NCI-H2107 (cell line): Measurements from ENCODE around the gene EVI5.
"Not testable (repeated sequence)": the region's sequence is repeated elsewhere in the genome, so short reads cannot be mapped to it uniquely, and the experiment has no call there.

Experiments
- DNase-seq: peaks from one replicate; lab custom pipeline; 2025; lab: John Stamatoyannopoulos, UW

The EVI5 gene

GRCh38 chr1:92791487-92792066, 6.7 kb upstream of the EVI5 start:
- DNase-seq, result peak; percentile 44

- no peak for DNase-seq
These were observed 6.0 kb upstream of the EVI5 start for GRCh38 chr1:92790867-92791266.

DNA sequence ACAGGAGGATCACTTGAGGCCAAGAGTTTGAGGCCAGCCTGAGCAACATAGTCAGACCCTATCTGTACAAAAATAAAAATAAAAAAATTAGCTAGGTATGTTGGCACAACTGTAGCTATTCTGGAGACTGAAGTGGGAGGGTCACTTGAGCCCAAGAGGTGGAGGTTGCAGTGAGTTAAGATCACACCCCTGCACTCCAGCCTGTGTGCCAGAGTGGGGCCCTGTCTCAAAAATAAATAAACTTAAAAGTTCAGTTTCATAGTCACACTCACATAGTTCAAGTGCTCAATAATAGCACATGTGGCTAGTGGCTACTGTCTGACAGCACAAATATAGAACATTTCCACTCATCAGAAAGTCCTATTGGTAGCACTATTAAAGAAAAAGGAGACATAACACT, 5.2 kb upstream of the EVI5 start:
- no peak for DNase-seq

GRCh38 chr1:92786111-92786901, 1.4 kb upstream of the EVI5 start:
- DNase-seq, result no peak

DNA sequence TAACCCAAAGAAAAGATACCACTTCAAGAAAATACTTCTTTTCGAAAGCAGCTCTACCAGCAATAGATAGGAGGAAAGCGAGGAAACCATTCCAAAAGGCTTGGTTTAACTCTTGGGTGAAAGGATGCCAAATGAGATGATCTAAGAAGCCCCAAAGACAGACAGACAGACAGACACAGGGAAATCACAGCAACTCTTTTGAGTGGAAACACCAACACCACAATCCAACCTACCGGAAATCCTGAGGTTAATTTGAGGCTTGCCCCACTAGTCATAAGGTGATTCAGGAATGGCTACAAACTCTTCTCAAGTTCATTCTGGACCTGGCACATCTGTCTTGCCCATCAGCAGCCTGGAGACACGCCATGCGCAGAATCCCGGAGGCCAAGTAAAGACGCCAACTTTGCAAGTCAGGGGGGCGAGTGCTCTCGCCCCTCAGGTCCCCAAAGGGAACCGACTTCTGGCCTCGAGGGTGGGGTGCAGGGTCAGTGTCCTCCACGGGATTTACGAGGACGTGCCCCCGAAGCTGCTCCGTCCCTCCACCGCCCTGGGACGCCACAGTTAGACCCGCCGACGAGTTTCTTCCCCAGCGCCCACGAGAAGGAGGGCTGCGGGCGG, 778 bp downstream of the EVI5 start:
- DNase-seq, result no peak

- DNase-seq, result not testable (repeated sequence)
These were observed 1.4 kb downstream of the EVI5 start for GRCh38 chr1:92783550-92783949.

- no peak for DNase-seq
These were observed 6.5 kb downstream of the EVI5 start for GRCh38 chr1:92778376-92778775.

DNA sequence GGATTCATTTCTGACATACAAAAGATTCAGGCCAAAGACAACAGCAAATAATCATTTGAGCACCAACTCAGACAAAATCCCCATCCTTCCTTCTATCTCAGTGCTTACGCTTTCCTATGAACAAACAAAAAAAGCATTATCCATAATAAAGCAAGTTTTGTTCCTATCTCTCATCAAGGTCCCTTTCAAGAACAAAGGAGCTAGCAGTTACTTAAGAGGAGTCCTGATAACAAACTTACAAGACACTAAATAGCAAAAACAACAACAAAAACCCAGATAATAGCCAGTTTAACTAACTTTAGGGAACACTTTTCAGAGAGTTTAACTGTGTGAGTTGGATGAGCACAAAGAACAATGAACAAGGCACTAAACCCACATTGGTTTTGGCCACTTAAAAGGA, 10.5 kb downstream of the EVI5 start:
- no peak for DNase-seq

DNA sequence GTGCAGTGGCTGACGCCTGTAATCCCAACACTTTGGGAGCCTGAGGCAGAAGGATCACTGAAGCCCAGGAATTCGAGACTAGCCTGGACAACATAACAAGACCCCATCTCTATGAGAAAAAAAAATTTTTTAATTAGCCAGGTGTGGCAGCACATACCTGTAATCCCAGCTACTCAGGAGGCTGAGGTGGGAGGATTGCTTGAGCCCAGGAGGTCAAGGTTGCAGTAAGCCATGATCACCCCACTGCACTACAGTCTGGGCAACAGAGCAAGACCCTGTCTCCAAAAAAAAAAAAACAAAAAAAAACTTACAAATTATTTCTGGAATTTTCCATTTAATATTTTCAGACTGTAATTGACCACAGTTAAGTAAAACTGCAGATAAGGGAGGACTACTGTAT, 11.2 kb downstream of the EVI5 start:
- not testable (repeated sequence) for DNase-seq

- DNase-seq, result no peak
These were observed 15.1 kb downstream of the EVI5 start for GRCh38 chr1:92769856-92770255.

GRCh38 chr1:92768915-92769314, 16.0 kb downstream of the EVI5 start:
- DNase-seq, result no peak

DNA sequence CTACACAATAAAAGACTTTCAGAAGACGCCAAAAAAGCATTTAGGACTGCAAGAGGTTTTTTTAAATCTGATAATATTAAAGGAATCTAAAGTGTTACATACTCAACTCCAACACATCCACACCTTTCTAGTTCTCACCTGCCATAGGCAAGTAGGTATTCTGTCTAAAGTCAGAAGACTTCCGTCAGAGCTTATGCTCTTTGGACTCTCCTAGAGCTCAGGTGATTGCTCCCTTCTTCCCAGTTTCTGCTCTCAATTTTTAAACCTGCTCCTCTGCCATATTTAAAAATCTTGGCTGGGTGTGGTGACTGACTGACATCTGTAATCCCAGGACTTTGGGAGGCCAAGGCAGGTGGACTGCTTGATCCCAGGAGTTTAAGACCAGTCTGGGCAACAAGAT, 16.6 kb downstream of the EVI5 start:
- no peak for DNase-seq

- no peak for DNase-seq
These were observed 20.8 kb downstream of the EVI5 start for GRCh38 chr1:92764116-92764515.

DNA sequence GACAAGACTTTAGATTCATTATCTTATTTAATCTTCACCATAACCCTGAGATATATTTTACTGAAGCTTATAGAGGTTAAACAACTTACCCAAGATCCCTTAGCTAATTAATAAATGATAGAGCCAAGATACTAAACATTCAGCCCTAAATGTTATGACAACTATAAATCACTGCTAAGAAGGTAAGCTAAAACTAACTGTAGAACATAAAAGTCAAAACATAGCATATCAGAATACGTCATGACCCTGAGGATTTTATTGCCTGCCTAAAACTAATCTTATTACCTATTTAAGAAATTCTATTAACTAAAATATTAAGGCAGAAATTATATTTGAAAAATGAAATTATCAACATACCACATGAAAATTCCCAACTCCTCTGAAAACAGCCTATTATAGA, 22.6 kb downstream of the EVI5 start:
- DNase-seq, result no peak

- no peak for DNase-seq
These were observed 25.5 kb downstream of the EVI5 start for GRCh38 chr1:92759361-92759760.

DNA sequence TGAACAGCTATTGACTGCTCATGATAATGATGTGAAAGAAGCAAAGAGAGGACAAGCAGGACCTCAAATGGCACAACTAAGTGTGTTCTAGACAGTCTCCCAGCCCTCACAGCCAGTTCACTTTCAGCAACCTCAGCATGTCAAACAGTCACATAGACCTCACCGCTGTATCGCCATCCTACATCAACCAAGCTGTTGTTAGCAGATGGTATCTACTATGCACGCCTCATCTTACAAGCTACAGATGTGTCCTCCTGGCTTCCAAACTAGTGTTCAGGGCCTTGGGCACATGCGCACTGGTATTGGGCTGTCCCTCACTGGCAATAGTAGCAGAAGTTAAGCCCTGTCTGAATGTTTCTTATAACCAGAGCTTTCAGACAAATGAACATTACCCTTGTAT, 28.4 kb downstream of the EVI5 start:
- DNase-seq, result no peak

DNA sequence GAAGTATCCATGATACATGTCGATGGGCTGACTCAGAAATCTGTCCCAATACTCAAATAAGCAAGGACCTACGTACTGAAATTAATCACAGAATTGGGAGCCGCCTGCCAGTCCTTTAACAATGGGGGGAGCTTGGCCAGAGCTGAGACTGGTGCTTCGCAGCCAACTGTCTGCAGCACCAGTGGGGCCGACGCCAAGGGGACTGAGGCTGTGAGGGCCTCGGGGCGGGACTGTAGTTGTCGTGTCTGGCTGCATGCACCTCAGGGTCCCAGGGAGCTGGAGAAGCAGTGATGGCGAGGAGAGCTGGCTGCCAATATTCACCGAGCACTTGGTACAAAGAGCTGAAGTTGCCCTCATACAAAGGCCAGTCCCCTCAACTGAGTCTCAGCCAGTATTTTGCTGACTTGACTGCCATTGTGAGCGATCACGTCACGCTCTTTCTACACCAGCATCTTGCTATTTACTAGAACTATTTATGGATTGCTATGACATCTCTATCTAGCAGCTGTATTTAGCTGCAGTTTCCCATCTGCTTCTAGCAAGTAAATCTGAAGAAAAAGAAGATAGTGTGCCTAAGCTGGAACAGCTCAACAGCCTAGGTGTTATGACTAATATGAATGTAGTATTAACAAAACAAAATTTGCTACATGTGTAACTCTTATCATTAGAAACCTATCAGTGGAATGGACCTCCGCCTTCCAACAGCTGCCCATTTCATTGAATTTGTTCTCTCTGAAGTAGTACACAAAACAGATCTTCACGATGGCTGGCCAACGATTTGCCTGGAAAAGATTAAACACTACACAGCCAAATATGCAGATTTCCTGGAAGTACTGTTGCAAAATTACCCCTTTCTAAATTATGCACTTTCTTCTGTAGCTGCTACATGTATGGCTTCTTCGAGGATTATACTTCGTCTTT, 29.1 kb downstream of the EVI5 start:
- DNase-seq, result no peak

DNA sequence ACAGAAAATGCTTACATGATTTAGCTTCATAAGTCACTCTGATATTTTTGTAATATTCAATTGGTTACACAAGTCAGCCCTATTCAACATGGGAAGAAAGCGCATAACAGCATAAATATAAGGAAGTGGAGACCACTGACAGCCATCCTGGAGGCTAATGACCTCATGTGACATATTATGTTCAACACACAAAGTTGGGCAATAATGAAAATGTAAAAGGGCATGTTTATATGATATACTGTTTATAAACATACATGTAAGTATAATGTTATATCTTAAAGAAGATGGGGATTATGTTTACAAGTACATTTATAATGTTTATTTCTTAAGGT, 30.2 kb downstream of the EVI5 start:
- DNase-seq, result no peak

GRCh38 chr1:92754000-92754718, 30.7 kb downstream of the EVI5 start:
- no peak for DNase-seq

GRCh38 chr1:92752719-92753118, 32.2 kb downstream of the EVI5 start:
- DNase-seq, result no peak

GRCh38 chr1:92749024-92749634, 35.8 kb downstream of the EVI5 start:
- DNase-seq, result peak; percentile 23
